GM19324 (cell line): ENCODE data around the gene SCAMP5.

Experiments
- ATAC-seq: cut with Tn5 transposase; IDR thresholded peaks from one replicate; pipeline ENCODE4 v1.9.1; 2021; ENCODE audit warnings: mild to moderate bottlenecking, moderate library complexity; ENCODE audit not compliant: unreplicated experiment, low FRiP score

Gene SCAMP5, protein sequence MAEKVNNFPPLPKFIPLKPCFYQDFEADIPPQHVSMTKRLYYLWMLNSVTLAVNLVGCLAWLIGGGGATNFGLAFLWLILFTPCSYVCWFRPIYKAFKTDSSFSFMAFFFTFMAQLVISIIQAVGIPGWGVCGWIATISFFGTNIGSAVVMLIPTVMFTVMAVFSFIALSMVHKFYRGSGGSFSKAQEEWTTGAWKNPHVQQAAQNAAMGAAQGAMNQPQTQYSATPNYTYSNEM

DNA sequence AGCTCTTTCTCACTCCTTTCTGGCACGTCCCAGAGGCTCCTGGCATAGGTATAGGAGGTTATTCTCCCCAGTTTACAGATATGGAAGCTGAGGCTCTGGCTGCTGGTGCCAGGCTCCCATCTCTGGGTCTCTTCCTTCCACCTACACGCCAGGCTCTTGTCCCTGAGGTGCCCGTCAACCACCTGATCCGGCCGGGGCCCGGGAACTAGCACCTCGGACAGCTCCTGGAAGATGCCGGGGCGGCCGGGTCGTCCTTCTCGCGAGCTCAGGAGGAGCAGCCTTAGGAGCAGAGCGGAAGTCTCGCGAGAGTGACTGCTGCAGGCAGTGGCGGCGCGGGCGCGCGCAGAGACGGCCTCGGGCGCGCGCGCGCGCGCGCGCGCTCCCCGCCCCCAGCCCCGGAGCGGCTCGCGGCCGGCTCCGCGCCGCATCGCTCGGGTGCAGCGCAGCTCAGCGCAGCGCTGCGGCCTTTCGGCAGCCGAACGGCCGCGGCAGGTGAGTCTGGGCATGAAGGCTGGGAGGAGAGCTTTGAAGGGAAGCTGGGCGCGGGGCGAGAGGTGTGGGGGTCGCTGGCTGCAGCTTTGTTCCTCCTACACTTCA is at the start of gene SCAMP5:
SCAMP5 (plus strand) TSS at position 382 of the 597 bp plus-strand sequence. CDS start 16,277 bp downstream, outside the sequence.
- peak; percentile 74 for ATAC-seq

DNA sequence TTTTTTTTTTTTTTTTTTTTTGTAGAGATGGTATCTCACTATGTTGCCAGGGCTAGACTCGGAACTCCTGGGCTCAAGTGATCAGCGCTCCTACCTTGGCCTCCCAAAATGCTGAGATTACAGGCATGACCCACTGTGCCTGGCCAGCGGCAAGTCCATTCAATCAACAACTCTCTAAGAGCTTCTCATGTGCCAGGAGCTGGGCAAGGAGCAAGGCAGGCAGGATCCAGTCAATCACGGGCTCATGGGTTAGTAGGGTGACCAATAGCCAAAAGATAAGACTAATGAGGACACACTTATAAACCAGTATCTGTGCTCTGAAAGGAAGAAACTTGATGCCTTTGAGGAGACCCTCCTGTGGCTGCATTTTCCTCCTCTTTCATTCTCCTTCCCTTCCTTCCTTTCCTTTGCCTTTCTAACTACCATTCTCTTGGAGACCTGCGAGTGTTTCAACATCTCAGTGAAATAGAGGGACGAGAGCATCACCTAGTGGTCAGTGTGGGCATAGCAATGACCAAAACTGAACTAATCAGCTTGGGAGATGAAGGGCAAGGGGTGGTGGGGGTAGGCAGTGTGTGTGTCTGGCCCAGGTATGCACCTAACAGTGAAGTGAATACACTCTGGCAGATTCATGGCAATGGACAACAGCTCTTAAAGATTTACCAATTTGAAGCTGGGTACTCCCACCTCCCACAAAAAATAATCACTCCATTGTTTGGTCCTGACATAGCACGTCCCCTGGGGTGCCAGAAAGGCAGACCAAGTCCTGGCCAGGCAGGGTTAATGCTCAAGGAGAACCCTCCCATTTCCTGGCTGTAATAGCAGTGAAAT is 45.1 kb upstream of the SCAMP5 start:
- no peak for ATAC-seq

DNA sequence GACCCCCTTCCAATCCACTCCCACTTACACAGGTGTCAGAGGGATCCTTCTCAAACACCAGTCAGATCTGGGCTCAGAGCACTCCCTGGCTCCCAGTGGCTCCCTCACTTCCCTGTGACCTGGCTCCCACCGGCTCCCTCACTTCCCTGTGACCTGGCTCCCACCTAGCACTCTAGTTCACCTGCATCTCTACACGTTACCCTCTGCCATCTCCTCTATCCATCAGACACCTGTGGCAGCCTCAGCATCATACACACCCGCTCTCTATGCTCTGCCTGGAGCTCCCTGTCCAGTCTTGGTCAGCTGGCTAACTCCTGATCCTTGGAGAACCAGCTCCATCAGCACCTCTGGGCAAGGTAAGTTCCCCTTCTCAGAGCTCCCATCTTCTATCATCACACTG is 44.4 kb upstream of the SCAMP5 start:
- no peak for ATAC-seq

DNA sequence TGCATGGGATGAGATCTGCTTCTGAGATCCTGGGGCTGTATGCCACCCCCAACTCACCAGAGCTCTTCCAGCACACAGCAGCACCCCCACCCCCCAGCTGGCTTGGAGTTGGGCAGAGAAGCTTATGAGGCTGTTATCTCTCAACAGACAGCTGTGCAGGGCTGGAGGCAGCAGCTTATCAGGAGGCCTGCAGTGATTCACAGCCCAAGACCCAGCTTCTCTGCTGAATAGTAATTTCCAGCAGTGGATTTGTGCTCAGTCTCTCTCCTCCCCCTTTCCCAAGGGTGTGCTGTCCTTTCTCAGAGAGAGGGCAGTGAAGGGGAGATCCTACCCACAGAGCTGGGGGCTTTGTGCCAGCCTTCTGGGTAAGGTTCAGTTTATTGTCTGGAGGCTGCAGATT is 40.8 kb upstream of the SCAMP5 start:
- no peak for ATAC-seq

DNA sequence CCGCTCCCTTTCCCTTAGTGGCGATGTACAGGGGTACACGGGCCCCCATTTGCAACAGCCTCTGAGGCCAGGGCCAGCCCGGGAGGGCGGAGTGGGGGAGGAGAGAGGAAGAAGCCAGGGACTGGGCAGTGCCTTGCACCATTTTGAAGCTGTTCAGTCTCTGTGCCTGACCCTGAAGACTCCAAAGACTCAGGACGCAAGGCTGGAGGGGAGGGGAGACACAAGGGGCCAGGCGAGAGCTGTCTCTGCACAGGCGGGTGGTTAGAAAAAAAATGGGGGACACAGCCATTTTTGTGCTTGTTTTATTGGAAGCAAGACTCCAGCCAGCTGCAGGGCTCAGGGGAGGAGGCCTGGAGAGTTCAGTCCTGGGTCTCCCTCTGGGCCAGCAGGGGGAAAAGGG is 40.3 kb upstream of the SCAMP5 start:
- no peak for ATAC-seq

DNA sequence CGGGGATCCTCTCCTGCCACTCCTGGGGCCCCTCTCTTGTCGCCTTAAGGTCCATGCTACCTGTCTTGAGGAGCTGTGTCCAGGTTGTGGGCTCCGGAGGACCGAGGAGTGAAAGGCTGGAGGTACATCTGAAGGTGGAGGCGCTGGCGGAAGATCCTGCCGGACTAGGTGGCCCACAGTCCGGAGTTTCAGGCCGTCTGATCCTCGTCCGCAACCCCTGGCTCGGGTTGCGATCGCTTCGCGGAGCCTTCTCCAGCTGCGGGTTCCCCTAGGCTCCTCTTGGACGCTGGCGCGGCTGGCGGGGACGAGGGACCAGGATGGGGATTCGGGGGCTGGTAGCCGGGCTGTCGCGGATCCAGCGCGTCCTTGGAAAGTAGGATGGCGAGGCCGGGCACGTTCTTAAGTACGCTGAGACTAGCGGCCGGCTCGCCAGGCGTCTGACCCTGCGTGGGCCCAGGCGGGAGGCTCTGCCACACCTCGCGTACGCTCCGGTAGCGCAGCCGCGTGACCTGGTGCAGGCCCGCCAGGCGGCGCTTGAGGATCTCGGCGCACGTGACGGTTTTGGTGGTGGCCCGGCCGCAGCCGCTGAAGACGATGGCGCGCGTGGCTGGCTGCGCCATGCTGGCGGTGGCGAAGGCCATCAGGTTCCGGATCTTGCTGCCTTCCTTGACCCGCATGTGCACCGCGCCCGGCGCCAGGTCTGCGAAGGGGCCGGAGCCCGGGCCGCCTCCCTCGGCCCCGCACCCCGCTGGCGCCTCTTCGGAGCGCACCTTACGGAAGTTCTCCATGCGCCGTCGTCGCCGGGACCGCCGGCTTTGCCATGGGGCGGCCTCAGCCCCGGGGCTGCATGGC is 39.3 kb upstream of the SCAMP5 start:
- ATAC-seq: peak; percentile 44

DNA sequence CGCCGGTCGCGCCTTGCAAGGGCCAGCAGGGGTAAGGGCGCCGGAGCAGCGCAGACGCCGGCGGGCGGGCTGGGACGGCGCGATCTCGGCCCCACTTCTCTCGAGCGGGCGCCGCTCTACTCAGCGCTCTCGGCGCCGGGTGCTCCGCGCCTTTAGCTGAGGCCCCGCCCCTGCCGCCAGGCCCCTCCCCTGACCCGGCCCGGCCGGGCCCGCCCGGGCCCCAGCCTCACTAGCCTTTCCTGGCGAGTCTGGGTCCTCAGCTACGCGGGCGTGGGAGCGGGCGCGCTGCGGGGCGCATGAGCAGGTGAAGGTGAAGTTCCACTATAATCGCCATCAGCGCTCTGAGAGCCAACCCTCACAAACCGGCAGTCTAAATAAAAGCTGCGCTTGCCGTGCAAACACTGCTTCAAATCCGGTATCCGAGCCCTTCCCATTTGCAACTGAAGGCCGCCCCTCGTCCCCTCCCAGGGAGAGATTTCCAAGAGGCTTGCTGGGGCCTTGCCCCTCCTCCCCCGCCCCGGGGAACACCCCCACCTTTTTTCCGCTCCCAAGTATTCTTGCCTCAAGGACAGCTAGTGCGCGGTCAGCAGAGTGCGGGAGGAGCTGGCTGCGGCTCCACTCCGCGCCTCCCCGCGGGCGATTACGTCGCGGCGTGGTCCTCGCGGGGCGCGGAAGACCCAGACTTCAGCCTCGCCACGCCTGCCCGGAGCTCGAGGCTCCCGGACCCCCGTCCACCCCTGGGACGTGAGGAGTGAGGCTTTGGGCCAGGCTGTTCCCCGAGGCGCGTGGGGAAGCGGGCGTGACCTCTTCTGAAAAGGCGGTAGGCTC is 38.5 kb upstream of the SCAMP5 start, which contains the start of gene RPP25:
RPP25 (minus strand) TSS at position 125 of the 828 bp plus-strand sequence. CDS start 189 bp downstream, outside the sequence.
- ATAC-seq: peak; percentile 75

DNA sequence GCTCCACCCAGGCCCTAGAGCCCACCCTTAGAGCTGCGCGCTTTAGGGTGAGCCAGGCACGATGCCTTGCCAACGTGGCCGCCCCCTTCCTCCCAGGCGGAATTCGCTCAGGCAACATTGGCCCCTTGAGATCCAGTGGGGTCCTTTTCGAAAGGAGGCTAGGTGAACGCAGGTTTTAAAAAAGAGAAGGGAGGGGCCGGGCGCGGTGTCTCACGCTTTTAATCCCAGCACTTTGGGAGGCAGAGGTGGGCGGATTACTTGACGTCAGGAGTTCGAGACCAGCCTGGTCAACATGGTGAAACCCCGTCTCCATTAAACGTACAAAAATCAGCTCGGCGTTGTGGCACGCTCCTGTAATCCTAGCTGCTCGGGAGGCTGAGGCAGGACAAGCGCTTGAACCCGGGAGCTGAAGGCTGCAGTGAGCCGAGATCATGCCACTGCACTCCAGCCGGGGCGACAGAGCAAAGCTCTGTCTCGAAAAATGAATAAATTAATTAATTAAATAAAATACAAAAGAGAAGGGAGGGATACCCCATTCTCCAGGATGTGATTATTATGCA is 37.8 kb upstream of the SCAMP5 start:
- ATAC-seq: no peak

DNA sequence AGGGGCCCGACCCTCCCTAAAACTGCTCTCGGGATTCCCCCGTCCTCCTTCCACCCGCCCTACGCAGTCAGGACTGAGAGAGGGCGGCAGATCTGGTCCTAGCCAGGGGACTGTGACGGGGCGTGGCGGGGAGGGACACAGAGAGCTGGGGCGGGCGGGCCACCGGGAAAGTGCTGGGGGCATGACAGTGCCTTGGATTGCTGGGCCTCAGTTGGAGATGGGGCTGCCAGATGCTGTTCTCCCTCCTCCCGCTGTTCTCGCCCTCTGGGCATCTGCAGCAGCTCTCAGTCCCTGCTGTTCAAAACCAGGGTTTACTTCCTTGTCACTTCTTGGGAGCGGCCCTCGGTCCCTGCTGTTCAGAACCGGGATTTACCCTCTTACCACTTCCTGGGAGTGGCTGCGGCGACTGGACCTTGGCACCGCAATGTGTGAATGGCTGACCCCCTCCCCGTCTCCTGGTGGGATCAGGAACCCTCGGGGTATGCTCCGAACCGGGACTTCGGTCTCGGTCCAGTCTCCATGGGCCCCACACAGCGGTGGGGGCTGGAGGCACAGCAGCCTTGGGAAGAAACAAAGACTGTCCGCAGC is 36.9 kb upstream of the SCAMP5 start:
- ATAC-seq: no peak

DNA sequence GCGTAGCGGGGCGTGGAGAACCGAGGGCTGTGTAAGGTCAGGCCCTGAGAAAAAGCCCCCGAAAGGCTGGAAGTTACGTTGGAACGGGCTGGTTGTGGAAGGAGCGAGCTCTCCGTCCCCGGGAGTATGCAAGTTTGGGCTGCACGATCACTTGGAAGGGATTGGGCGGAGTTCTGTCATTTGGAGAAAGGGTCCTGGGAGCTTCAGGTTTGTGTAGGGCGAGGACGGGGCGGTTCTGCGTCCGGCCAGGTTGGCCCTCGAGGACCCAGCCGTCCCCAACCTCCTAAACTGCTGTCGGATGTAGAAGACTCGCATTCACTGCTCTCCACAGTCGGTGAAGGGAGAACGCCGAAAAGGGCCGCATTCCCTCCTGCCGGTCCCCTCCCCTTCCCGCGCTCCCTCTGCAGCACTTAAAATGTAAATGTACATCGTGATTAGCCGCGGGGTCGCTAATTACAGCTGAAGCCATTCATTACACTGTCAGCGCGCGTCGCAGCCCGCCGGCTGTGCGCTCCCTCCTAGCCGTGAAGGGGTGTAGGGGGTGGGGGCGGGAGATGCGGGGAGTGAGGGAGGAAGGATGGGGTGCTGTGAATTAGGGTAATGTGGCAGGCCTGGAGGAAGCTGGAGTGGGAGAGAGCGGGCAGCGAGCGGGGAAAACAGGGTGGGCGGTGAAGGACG is 36.3 kb upstream of the SCAMP5 start:
- ATAC-seq: no peak

DNA sequence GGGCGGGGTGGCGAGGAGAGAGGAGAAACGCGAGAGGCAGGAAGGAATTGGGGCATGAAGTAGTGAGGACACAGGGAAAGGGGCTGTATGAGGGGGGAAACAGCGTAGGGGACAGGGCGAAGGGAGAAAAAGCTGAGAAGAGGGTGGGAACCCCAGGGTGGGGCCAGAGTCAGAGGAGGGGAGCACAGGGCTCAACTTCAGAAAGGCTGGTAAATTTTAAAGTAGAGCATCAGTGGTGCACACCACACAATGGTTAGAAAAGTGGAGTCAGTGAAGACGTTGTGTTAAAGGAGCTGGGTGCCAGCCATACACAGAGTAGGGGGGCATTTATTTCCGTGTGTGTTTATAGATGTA is 35.8 kb upstream of the SCAMP5 start:
- ATAC-seq: no peak

DNA sequence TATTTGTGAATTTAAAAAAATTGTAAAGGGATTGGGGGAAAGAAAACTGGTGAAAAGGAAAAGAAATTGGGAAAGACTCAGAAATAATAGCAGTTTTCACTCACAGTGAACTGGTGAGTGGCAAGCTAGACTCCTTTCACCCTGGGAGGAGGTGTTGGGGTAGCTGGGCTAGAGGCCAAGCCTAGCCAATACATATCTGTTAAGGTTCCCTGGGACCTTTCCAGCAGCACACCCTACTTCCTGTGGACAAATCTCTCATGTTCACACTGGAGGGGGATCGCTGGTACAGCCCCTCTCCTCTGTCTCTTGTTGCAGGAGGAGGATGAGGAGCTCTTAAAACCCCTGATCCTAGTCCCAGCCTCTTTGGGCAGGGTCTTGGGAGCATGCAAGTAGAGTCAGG is 35.1 kb upstream of the SCAMP5 start:
- no peak for ATAC-seq

DNA sequence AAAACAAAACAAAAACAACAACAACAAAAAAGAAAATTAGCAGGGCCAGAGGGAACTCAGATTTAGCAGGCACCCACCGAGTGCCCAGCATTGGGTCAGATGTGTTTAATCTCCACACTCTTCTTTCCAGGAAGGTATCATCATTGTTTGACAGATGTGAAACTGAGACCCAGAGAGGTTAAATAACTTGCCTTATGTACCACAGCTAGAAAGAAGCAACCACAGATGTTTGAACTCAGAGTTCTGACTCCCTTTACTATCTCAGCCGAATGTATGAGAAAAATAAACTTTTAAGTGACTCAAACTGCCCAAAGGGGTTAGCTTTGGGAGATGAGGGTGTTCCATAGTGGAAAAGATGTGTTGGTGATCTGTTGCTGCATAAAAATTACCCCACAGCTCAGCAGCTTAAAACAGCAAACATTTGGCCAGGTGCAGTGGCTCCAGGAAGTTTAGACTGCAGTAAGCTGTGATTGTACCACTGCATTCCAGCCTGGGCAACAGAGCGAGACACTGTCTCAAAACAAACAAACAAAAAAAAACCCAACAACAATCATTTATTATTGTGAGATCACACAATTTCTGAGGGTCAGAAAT is 34.3 kb upstream of the SCAMP5 start:
- ATAC-seq: no peak

DNA sequence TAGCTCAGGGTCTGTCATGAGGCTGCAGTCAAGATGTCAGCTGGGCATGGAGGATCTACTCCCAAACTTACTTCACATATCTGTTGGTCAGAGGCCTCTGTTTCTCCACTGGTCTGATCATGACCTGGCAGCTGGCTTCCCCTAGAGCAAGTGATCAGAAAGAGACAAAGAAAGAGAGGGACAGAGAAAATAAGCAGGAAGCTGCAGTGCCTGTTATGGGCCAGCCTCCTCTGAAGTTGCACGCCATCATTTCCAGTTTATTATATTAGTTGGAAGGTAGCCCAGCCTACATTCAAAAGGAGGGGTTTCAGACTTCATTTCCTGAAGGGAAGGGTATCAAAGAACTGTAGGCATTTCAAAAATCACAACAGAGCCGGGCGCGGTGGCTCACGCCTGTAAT is 33.7 kb upstream of the SCAMP5 start:
- ATAC-seq: no peak

DNA sequence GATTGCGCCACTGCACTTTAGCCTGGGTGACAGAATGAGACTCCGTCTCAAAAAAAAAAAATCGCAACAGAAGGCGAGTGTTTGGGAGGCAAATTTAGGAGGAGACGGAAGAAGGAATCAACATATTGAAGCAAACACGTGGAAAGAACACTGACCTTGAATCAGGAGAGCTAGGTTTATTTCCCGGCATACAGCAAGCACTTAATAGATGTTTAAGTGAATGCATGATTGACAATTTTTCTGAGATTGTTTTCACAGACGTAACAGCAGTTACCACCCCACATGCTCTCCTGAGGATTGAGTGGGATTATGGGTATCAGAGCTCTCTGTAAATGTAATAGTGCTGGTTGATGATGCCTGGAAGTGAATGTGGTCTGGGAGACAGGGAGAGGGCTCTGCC is 33.1 kb upstream of the SCAMP5 start:
- ATAC-seq: no peak

DNA sequence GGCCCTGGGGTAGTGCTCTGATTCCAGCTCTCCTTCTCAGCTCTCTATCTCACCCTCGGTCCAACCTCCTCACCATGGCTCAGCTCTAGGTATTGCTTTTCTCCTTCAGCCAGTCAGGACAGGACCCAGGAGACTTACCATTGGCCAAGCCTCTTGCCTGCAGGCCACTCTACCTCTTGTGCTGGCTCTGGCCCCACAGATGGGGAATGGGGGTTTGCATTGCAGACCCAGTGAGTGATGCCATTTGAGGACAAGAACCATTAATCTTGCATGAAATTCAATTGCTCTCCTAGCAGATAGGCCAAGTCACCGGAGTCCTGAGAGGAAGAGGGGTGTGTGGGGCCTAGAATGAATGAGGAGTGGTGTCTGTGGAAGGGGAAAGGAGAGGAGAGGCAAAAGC is 32.7 kb upstream of the SCAMP5 start:
- ATAC-seq: no peak

DNA sequence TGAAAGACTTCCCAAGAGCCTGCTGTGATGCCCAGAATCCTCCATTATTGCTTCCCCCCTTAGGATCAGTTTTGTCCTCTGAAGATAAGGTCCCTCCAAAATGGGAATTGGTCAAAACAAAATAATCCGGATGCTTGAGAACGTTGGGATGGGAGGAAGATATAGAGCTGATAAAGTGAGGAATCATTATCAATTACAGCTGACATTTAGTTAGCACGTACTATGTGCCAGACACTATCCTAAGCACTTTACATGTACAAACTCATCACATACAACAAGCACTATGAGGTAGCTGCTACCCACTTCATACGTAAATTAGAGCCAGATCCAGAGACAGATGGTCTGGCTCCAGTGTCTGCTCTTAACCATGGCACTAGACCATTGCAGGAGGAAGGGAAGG is 32.1 kb upstream of the SCAMP5 start:
- no peak for ATAC-seq

DNA sequence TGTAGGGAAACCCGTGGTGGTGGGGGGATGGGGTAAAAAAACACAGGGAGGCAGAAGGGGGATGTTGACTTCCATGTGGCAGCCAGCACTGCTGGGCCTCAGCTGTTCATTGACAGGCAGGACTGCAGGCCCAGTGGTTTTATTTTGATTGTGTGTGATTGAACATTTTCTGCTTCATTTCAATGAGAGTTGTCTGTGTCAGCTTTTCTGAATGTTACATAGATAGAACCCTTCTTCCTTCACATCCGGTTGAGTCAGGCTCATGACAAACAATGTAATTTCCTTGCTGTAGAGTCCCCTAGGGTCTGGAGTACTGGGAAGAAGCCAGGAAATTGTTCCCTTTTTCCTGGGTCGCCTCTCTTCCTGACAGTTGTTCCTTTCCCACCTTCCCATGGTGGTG is 30.6 kb upstream of the SCAMP5 start:
- ATAC-seq: no peak
